NCI-H1930 (cell line): ENCODE results near the gene OR10G4.
"Not testable (repeated sequence)": the region's sequence is repeated elsewhere in the genome, so short reads cannot be mapped to it uniquely, and the experiment has no call there.

Experiments
- DNase-seq, 2 experiments: peaks; one replicate each; lab custom pipeline; 2025; lab: John Stamatoyannopoulos, UW

OR10G4 gene

DNA sequence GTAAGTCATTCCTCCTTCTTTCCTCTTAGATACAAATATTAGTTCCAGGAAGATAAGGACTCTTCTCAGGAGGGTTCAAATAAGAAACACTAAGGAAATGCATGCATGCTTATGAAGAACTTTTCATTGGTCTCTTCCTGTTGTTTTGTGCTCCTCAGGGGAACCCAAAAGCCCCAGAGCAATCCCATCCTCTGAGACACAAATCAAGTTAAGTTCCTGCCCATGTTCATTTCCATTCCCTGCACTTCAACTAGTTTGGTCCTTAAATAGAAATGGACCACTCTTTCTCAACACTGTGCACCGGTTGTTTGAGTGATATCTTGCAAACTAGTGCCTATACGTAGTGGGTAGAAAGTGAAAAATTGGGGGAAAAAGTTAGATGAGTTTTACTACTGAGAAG lies at the start of gene OR10G4:
TSS of gene OR10G4 (plus strand) at position 301 of the 400 bp plus-strand sequence. CDS start 2,578 bp downstream, outside the sequence.
- DNase-seq: no peak

DNA sequence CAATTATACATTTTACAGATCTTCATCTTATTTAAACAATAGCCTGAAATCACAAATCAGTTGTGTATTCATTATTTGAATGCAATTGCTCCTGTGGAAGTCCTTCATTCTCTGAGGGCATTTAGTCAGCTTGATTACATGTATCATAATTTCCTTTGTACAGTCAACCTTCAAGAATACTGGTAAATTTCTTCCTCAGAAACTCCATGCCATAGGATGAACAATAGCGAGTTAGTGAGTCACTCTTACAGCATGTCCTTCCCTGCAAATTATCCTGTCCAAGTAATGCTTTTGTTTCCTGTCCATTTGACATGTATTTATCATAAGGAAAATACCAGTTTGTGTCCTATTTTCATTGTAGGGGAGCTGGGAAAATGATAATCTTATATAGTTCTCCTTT lies 39.0 kb upstream of the OR10G4 start:
- DNase-seq: no peak

GRCh38 chr11:123976770-123977560 lies 35.8 kb upstream of the OR10G4 start:
- DNase-seq: no peak

DNA sequence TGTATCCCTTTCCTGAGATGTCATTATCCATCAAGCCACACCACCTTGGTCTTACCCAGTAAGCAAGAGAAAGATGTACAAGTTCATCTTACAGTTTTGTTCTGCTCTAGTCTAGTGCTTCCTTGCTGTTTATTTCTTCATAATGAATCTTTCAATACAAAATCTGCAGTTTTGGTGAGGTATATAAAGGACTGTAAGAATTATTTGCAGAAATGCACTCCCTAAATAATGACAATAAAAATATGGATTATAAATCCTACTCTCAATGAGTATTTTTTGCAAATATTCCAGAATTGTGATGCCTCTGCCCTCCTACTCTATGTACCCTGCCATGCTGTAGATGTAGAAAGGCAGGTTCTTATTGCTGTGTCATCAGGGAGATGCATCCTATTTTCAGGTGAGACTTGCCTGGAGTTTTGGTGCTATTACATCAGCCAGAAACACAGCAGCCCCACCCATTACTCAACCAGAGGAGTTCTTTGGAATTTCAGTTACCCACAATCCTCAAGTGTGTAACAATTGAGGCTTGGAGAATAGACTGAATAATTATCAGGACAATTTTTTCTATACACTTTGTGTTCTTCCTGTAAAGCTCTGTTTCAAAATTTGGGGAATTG lies 35.0 kb upstream of the OR10G4 start, which contains the start of gene OR10S1:
TSS of gene OR10S1 (minus strand) at position 51 of the 617 bp plus-strand sequence. CDS start 117 bp downstream, outside the sequence.
- DNase-seq: peak in 1 of 2 experiments; percentile 17

- no peak for DNase-seq
Observed at GRCh38 chr11:123979311-123979710, 33.5 kb upstream of the OR10G4 start.

GRCh38 chr11:123995119-123995518 lies 17.7 kb upstream of the OR10G4 start, which contains the start of gene OR10G6:
OR10G6 (minus strand) TSS chr11:123995161; CDS start chr11:123995161, 0 bp downstream.
- no peak for DNase-seq

GRCh38 chr11:124015837-124016236 lies 3.0 kb downstream of the OR10G4 start:
- not testable (repeated sequence) for DNase-seq

DNA sequence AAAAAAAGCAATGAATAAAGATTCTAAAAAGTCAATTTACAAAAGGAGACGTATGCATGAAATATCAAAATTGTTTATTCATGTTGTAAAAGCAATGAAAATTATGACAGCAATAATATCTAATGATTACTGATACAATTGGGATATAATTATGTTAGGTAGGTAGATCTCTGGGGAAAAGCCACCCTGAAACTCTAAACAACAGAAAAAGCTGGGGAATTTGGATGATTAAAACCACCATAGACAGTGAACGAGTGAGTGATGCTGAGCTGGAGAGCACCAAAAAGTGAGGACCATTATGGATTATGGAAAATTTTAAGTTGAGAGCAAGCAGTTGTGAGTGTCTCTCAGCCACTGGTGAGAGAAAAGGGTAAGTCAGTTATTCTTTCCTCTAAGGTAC lies 13.7 kb downstream of the OR10G4 start, which contains the start of gene OR10G8:
TSS of gene OR10G8 (plus strand) at position 301 of the 400 bp plus-strand sequence. CDS start 2,825 bp downstream, outside the sequence.
- DNase-seq: no peak

DNA sequence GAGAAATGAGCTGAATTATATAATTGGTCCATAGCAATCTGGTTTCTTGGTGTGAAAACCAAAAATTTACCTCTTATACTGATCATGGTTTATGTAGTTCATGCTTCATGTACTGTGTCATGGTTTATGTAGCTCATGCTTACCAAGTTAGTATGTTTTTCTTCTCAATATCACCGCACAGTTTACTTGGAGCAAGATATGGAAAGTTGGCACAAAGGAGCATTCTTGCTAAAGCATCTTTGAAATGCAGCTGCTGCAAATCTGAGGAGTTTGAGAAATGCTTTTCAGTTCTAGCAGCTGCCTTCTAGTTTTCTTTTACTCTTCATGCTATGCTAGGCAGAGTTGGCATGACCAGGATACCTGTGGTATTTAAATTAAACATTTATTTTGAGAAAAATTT lies 23.9 kb downstream of the OR10G4 start:
- DNase-seq: no peak

DNA sequence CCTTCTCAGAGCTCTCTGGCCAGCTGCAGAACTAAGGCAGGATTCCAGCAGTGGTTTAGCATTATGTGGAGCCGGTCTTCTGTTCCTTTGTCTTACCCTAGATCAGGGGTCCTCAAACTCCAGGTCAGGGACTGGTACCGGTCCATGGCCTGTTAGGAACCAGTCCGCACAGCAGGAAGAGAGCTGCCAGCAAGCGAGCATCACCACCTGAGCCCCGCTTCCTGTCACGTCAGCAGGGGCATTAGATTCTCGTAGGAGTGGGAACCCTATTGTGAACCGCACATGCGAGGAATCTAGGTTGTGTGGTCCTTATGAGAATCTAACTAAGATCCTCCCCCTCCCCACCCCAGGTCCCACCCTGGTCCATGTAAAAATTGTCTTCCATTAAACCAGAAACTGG lies 26.8 kb downstream of the OR10G4 start:
- DNase-seq: no peak

DNA sequence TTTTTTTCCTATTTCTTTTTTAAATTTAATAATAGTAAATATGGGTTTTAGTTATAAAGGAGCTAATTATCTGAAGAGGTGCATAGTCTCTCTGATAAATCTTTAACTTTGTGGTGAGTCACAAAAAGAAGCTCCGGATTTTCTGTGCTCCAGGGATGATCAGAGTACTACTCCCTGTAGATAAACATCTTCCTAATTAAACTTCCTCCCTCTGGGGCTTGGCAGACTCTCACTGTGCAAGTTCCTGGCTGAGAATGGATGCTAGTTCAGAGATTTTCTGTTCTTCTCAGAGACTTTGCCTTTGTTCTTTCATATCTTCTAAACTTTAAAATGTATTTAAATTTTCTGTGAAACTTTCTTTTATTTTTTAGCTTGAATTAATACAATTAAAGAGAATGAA lies 28.5 kb downstream of the OR10G4 start, which contains the start of gene OR10G7:
TSS of gene OR10G7 (minus strand) at position 72 of the 400 bp plus-strand sequence. CDS start 2,324 bp downstream, outside the sequence.
- no peak for DNase-seq

GRCh38 chr11:124043420-124043819 lies 30.6 kb downstream of the OR10G4 start:
- no peak for DNase-seq

GRCh38 chr11:124050748-124051147 lies 38.0 kb downstream of the OR10G4 start:
- DNase-seq: no peak

DNA sequence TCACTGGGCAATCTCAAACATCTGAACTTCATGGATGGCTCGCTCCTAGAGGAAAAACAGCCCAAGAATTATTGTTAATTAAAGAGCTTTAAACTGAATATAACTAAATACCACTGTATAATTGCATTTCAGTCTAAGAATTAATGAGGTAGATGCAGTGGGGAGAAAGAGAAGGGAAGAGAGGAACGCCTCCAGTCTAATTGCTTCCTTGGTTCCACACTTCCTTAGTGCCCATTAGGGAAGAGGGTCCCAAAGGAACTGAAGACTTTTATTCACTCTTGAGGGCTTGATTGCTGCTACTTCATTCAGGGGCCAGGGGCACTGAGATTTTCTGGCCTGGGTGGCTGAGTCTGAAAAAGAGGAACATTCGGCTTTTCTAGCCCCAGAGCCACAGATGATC lies 40.2 kb downstream of the OR10G4 start:
- no peak for DNase-seq
